ENCODE data around the gene LACTB. TPM values are rescaled to one million over a fixed set of nuclear protein-coding genes. Genes with fewer than 3 reads are reported as not detected.

The LACTB gene
- total and polyA plus RNA-seq, 2 donors: 12.7 to 14.4 TPM

- Histone ChIP-seq H3K4me1 (ENCODE audit: insufficient read depth) (no peaks in the 10 kb centered on the region), H3K27ac (ENCODE audit: low read depth) (no peak overlapping the region), H3K4me3 (ENCODE audit: low read depth, low read length) (no peak overlapping the region), H3K36me3 (ENCODE audit: insufficient read depth) (no peaks in the 10 kb centered on the region)
- 58% methylated on average over 12 of the region's 12 CpGs for WGBS
- DNase-seq (ENCODE audit: extremely low spot score): no peak
Measured at GRCh38 chr15:63083044-63083443, 38.6 kb upstream of the LACTB start.

- no peaks in the 10 kb centered on the region for H3K36me3 ChIP-seq (ENCODE audit: insufficient read depth)
- WGBS: 82% methylated on average over 11 of the region's 11 CpGs
- H3K4me1 ChIP-seq (ENCODE audit: insufficient read depth): no peaks in the 10 kb centered on the region
- H3K27ac ChIP-seq (ENCODE audit: low read depth): no peak overlapping the region
- no peak for DNase-seq (ENCODE audit: extremely low spot score)
- H3K4me3 ChIP-seq (ENCODE audit: low read depth, low read length): no peak overlapping the region
Measured at GRCh38 chr15:63083541-63083940, 38.1 kb upstream of the LACTB start.

GRCh38 chr15:63084806-63085205 lies 36.9 kb upstream of the LACTB start:
- WGBS: 98% methylated on average over 1 of the region's 1 CpG
- no peaks in the 10 kb centered on the region for H3K4me1 ChIP-seq (ENCODE audit: insufficient read depth)
- H3K27ac ChIP-seq (ENCODE audit: low read depth): no peak overlapping the region
- no peak for DNase-seq (ENCODE audit: extremely low spot score)
- H3K36me3 ChIP-seq (ENCODE audit: insufficient read depth): no peaks in the 10 kb centered on the region
- no peak overlapping the region for H3K4me3 ChIP-seq (ENCODE audit: low read depth, low read length)

GRCh38 chr15:63085289-63085688 lies 36.4 kb upstream of the LACTB start:
- no peak overlapping the region for H3K27ac ChIP-seq (ENCODE audit: low read depth)
- no peaks in the 10 kb centered on the region for H3K4me1 ChIP-seq (ENCODE audit: insufficient read depth)
- WGBS: 89% methylated on average over 4 of the region's 4 CpGs
- H3K36me3 ChIP-seq (ENCODE audit: insufficient read depth): no peaks in the 10 kb centered on the region
- H3K4me3 ChIP-seq (ENCODE audit: low read depth, low read length): no peak overlapping the region
- DNase-seq (ENCODE audit: extremely low spot score): no peak

GRCh38 chr15:63086271-63086670 lies 35.4 kb upstream of the LACTB start:
- no peaks in the 10 kb centered on the region for H3K36me3 ChIP-seq (ENCODE audit: insufficient read depth)
- no peaks in the 10 kb centered on the region for H3K4me1 ChIP-seq (ENCODE audit: insufficient read depth)
- no peak for DNase-seq (ENCODE audit: extremely low spot score)
- H3K27ac ChIP-seq (ENCODE audit: low read depth): no peak overlapping the region
- 65% methylated on average over 4 of the region's 4 CpGs for WGBS
- H3K4me3 ChIP-seq (ENCODE audit: low read depth, low read length): no peak overlapping the region

GRCh38 chr15:63086947-63087346 lies 34.7 kb upstream of the LACTB start:
- Histone ChIP-seq H3K27ac (ENCODE audit: low read depth) (no peak overlapping the region), H3K36me3 (ENCODE audit: insufficient read depth) (no peaks in the 10 kb centered on the region), H3K4me1 (ENCODE audit: insufficient read depth) (no peaks in the 10 kb centered on the region), H3K4me3 (ENCODE audit: low read depth, low read length) (no peak overlapping the region)
- WGBS: 71% methylated on average over 5 of the region's 5 CpGs
- DNase-seq (ENCODE audit: extremely low spot score): no peak

- Histone ChIP-seq H3K4me3 (ENCODE audit: low read depth, low read length) (no peak overlapping the region), H3K4me1 (ENCODE audit: insufficient read depth) (no peaks in the 10 kb centered on the region), H3K36me3 (ENCODE audit: insufficient read depth) (no peaks in the 10 kb centered on the region), H3K27ac (ENCODE audit: low read depth) (no peak overlapping the region)
- no peak for DNase-seq (ENCODE audit: extremely low spot score)
- WGBS: 66% methylated on average over 6 of the region's 6 CpGs
Measured at GRCh38 chr15:63088533-63089245, 33.0 kb upstream of the LACTB start.

GRCh38 chr15:63089260-63090043 lies 32.2 kb upstream of the LACTB start:
- Histone ChIP-seq H3K4me3 (ENCODE audit: low read depth, low read length) (no peak overlapping the region), H3K27ac (ENCODE audit: low read depth) (no peak overlapping the region), H3K36me3 (ENCODE audit: insufficient read depth) (no peaks in the 10 kb centered on the region), H3K4me1 (ENCODE audit: insufficient read depth) (no peaks in the 10 kb centered on the region)
- 35% methylated on average over 6 of the region's 6 CpGs for WGBS
- DNase-seq (ENCODE audit: extremely low spot score): no peak

GRCh38 chr15:63090472-63090871 lies 31.2 kb upstream of the LACTB start:
- no peak for DNase-seq (ENCODE audit: extremely low spot score)
- no peaks in the 10 kb centered on the region for H3K36me3 ChIP-seq (ENCODE audit: insufficient read depth)
- H3K4me1 ChIP-seq (ENCODE audit: insufficient read depth): no peaks in the 10 kb centered on the region
- no peak overlapping the region for H3K27ac ChIP-seq (ENCODE audit: low read depth)
- WGBS: 97% methylated on average over 9 of the region's 9 CpGs
- H3K4me3 ChIP-seq (ENCODE audit: low read depth, low read length): no peak overlapping the region

GRCh38 chr15:63090887-63091286 lies 30.8 kb upstream of the LACTB start:
- 91% methylated on average over 10 of the region's 10 CpGs for WGBS
- no peak overlapping the region for H3K27ac ChIP-seq (ENCODE audit: low read depth)

GRCh38 chr15:63091679-63092446 lies 29.8 kb upstream of the LACTB start:
- DNase-seq (ENCODE audit: extremely low spot score): no peak
- no peak overlapping the region for H3K4me3 ChIP-seq (ENCODE audit: low read depth, low read length)
- WGBS: 71% methylated on average over 4 of the region's 4 CpGs
- H3K27ac ChIP-seq (ENCODE audit: low read depth): no peak overlapping the region
- no peaks in the 10 kb centered on the region for H3K36me3 ChIP-seq (ENCODE audit: insufficient read depth)
- H3K4me1 ChIP-seq (ENCODE audit: insufficient read depth): no peaks in the 10 kb centered on the region

More at GRCh38 chr15:63090887-63091286, 30.8 kb upstream of the LACTB start:
- H3K4me1 ChIP-seq (ENCODE audit: insufficient read depth): no peaks in the 10 kb centered on the region
- no peak for DNase-seq (ENCODE audit: extremely low spot score)
- H3K4me3 ChIP-seq (ENCODE audit: low read depth, low read length): no peak overlapping the region
- H3K36me3 ChIP-seq (ENCODE audit: insufficient read depth): no peaks in the 10 kb centered on the region

- H3K27ac ChIP-seq (ENCODE audit: low read depth): no peak overlapping the region
- WGBS: 23% methylated on average over 6 of the region's 6 CpGs
- peak; percentile 54 for DNase-seq (ENCODE audit: extremely low spot score)
Measured at GRCh38 chr15:63093486-63094205, 28.0 kb upstream of the LACTB start.

GRCh38 chr15:63094495-63094931 lies 27.1 kb upstream of the LACTB start:
- DNase-seq (ENCODE audit: extremely low spot score): no peak
- 49% methylated on average over 2 of the region's 2 CpGs for WGBS
- Histone ChIP-seq H3K4me1 (ENCODE audit: insufficient read depth) (no peaks in the 10 kb centered on the region), H3K4me3 (ENCODE audit: low read depth, low read length) (no peak overlapping the region), H3K36me3 (ENCODE audit: insufficient read depth) (no peaks in the 10 kb centered on the region), H3K27ac (ENCODE audit: low read depth) (no peak overlapping the region)

More at GRCh38 chr15:63093486-63094205, 28.0 kb upstream of the LACTB start:
- Histone ChIP-seq H3K36me3 (ENCODE audit: insufficient read depth) (no peaks in the 10 kb centered on the region), H3K4me1 (ENCODE audit: insufficient read depth) (no peaks in the 10 kb centered on the region), H3K4me3 (ENCODE audit: low read depth, low read length) (no peak overlapping the region)
